ENCODE data around the gene HIVEP3. TPM values are rescaled to one million over a fixed set of nuclear protein-coding genes. Genes with fewer than 3 reads are reported as not detected.

The HIVEP3 gene
- total and polyA plus RNA-seq, 2 of the 13 experiments (the other 11 are each of a cell fraction or from before 2014, with no cell fraction given) = 0.05 TPM; not detected in 1

- no peaks in the 10 kb centered on the region for H4K20me1 ChIP-seq (ENCODE audit: insufficient read depth, low read length)
- H3K4me3 ChIP-seq (replicated peaks in 1 of 3; ENCODE audit: insufficient read depth in 1 of 3, low read depth in 2 of 3, low read length in 3 of 3) = no peak overlapping the region
- no peak overlapping the region for H3K4me2 ChIP-seq (ENCODE audit: low read depth, low read length)
- no peak for FAIRE-seq
- H3K36me3 ChIP-seq (replicated peaks in 1 of 2; ENCODE audit: control insufficient read depth in 1 of 2, insufficient read depth in 2 of 2, low read length in 2 of 2) = no peaks in the 10 kb centered on the region
- WGBS (ENCODE audit: low lambda C conversion rate) = 6% methylated on average over 4 of the region's 5 CpGs
- H3K27ac ChIP-seq (ENCODE audit: extremely low read length, insufficient read depth, low read length) = no peak overlapping the region
- POLR2A ChIA-PET = no interaction called here
- peaks cover 0 to 13% of the 10 kb centered on the region in 2 experiments; a peak in 1 of 5 replicates for H3K27me3 ChIP-seq (ENCODE audit: control insufficient read depth in 1 of 2, insufficient read depth in 2 of 2, low read length in 2 of 2)
- H3K79me2 ChIP-seq (ENCODE audit: insufficient read depth, low read length) = no peaks in the 10 kb centered on the region
- no peak for TF ChIP-seq ZNF607 (CRISPR knock-in tag; IDR thresholded peaks at IDR 0.05; ENCODE audit: borderline replicate concordance)
- no peak for TF ChIP-seq ATM (IDR thresholded peaks at IDR 0.05; ENCODE audit: borderline replicate concordance)
- TF ChIP-seq EZH2 (conservative IDR thresholded peaks at IDR 0.05; ENCODE audit: low read depth, low read length) = no peak
- no peak for TF ChIP-seq ZNF383 (CRISPR knock-in tag; IDR thresholded peaks at IDR 0.05; ENCODE audit: borderline replicate concordance)
- TF ChIP-seq CSRNP2 (CRISPR knock-in tag; conservative IDR thresholded peaks at IDR 0.05; ENCODE audit: low read depth) = no peak
- no peak for TF ChIP-seq HHEX (CRISPR knock-in tag; IDR thresholded peaks at IDR 0.05)
- TF ChIP-seq CBX1 (IDR thresholded peaks at IDR 0.05; ENCODE audit: low read depth) = no peak
- no peak for TF ChIP-seq ELF1 (CRISPR knock-in tag; IDR thresholded peaks at IDR 0.05)
- no peak for TF ChIP-seq THAP9 (CRISPR knock-in tag; IDR thresholded peaks at IDR 0.05; ENCODE audit: borderline replicate concordance)
- no peak for TF ChIP-seq MYC (CRISPR knock-in tag; IDR thresholded peaks at IDR 0.05; ENCODE audit: borderline replicate concordance)
- no peak for TF ChIP-seq MYPOP (CRISPR knock-in tag; IDR thresholded peaks at IDR 0.05)
- no peak for TF ChIP-seq TFDP2 (CRISPR knock-in tag; IDR thresholded peaks at IDR 0.05)
- H2AFZ ChIP-seq (ENCODE audit: low read length) = no peak overlapping the region
- in situ Hi-C loops (cut with HindIII; ENCODE audit: extremely low pct_ligation_motif_present, low pct_unique_long_range_greater_than_20kb) (no loop called here), intact Hi-C loops (cut with micrococcal nuclease; ENCODE audit: unreplicated experiment) (no loop called here)
- CTCF ChIA-PET (ENCODE audit: low intra/inter-chr PET ratio, low total read pairs) = no interaction called here
- no TSS peak for BruUV-seq (replicated peaks)
- H3K9me3 ChIP-seq (ENCODE audit: low read length) = no peaks in the 10 kb centered on the region
- H3K9ac ChIP-seq (ENCODE audit: insufficient read depth, low read depth, low read length) = no peak overlapping the region
- no peak for DNase-seq (ENCODE audit: low spot score)
- no peaks in the 10 kb centered on the region for H3K4me1 ChIP-seq (ENCODE audit: insufficient read depth, low read length)
- no peak for ATAC-seq
Observed at GRCh38 chr1:41574842-41575241, 343.9 kb downstream of the HIVEP3 start.

Measured in HepG2 (cell line).